IPS-20b (cell line): ENCODE results near the gene PTPN3.
"Not testable (repeated sequence)": the region's sequence is repeated elsewhere in the genome, so short reads cannot be mapped to it uniquely, and the experiment has no call there.

Experiments used
- H3K27ac ChIP-seq: one replicate; pipeline ENCODE4 v1.5.1; 2013; ENCODE audit warnings: low read length
- H3K27me3 ChIP-seq: 2 replicates; pipeline ENCODE4 v1.6.1; 2013; ENCODE audit warnings: mild to moderate bottlenecking, low read length, inconsistent platforms; ENCODE audit not compliant: insufficient read depth
- H3K36me3 ChIP-seq: 2 replicates; pipeline ENCODE4 v1.6.1; 2013; ENCODE audit warnings: low read depth, mild to moderate bottlenecking, inconsistent platforms, low read length, moderate library complexity; ENCODE audit not compliant: insufficient read depth
- H3K4me1 ChIP-seq: 2 replicates; pipeline ENCODE4 v1.6.1; 2013; ENCODE audit warnings: mild to moderate bottlenecking, control low read depth, inconsistent platforms, low read length, moderate library complexity; ENCODE audit not compliant: insufficient read depth
- H3K4me3 ChIP-seq: 2 replicates; pipeline ENCODE4 v1.5.1; 2013; ENCODE audit warnings: mild to moderate bottlenecking, low read length, inconsistent platforms
- H3K9ac ChIP-seq: 2 replicates; pipeline ENCODE4 v1.6.1; 2013; ENCODE audit warnings: low read depth, mild to moderate bottlenecking, inconsistent platforms, low read length, moderate library complexity
- H3K9me3 ChIP-seq: 2 replicates; pipeline ENCODE4 v1.6.1; 2013; ENCODE audit warnings: mild to moderate bottlenecking, low read depth, low read length, inconsistent platforms; ENCODE audit not compliant: insufficient read depth

Gene PTPN3

GRCh38 chr9:109340979-109341378 is 157.1 kb downstream of the PTPN3 start:
- H3K4me1 ChIP-seq, H3K9ac ChIP-seq, H3K27me3 ChIP-seq, H3K36me3 ChIP-seq, H3K9me3 ChIP-seq, H3K4me3 ChIP-seq, H3K27ac ChIP-seq: not testable (repeated sequence)

- Histone ChIP-seq H3K4me1 (no peaks in the 10 kb centered on the region), H3K9ac (no peak overlapping the region), H3K9me3 (no peaks in the 10 kb centered on the region), H3K27me3 (no peaks in the 10 kb centered on the region), H3K27ac (no peak overlapping the region), H3K4me3 (no peak overlapping the region), H3K36me3 (no peaks in the 10 kb centered on the region)
These were observed 161.7 kb downstream of the PTPN3 start for GRCh38 chr9:109336409-109336808.

- no peak overlapping the region for H3K9ac ChIP-seq
- H3K4me1 ChIP-seq: no peaks in the 10 kb centered on the region
- no peak overlapping the region for H3K27ac ChIP-seq
- no peaks in the 10 kb centered on the region for H3K9me3 ChIP-seq
- no peaks in the 10 kb centered on the region for H3K27me3 ChIP-seq
- no peak overlapping the region for H3K4me3 ChIP-seq
- no peaks in the 10 kb centered on the region for H3K36me3 ChIP-seq
These were observed 162.2 kb downstream of the PTPN3 start for GRCh38 chr9:109335929-109336328.

GRCh38 chr9:109335121-109335520 is 163.0 kb downstream of the PTPN3 start:
- Histone ChIP-seq H3K27me3 (no peaks in the 10 kb centered on the region), H3K27ac (no peak overlapping the region), H3K36me3 (no peaks in the 10 kb centered on the region)

GRCh38 chr9:109331353-109331752 is 166.8 kb downstream of the PTPN3 start:
- Histone ChIP-seq H3K4me1 (0 out of 2 replicates have a peak, but pooled peaks cover 2% of the 10 kb centered on the region), H3K9ac (no peak overlapping the region), H3K36me3 (no peaks in the 10 kb centered on the region)

More at GRCh38 chr9:109335121-109335520, 163.0 kb downstream of the PTPN3 start:
- Histone ChIP-seq H3K4me1 (no peaks in the 10 kb centered on the region), H3K4me3 (no peak overlapping the region), H3K9me3 (no peaks in the 10 kb centered on the region), H3K9ac (no peak overlapping the region)

GRCh38 chr9:109329638-109330258 is 168.4 kb downstream of the PTPN3 start:
- 0 out of 2 replicates have a peak, but pooled peaks cover 2% of the 10 kb centered on the region for H3K4me1 ChIP-seq
- H3K27me3 ChIP-seq: no peaks in the 10 kb centered on the region
- no peak overlapping the region for H3K9ac ChIP-seq
- no peaks in the 10 kb centered on the region for H3K9me3 ChIP-seq
- no peaks in the 10 kb centered on the region for H3K36me3 ChIP-seq
- H3K4me3 ChIP-seq: no peak overlapping the region
- H3K27ac ChIP-seq: no peak overlapping the region

More at GRCh38 chr9:109331353-109331752, 166.8 kb downstream of the PTPN3 start:
- Histone ChIP-seq H3K27me3 (no peaks in the 10 kb centered on the region), H3K27ac (no peak overlapping the region), H3K9me3 (no peaks in the 10 kb centered on the region), H3K4me3 (no peak overlapping the region)

GRCh38 chr9:109328978-109329637 is 169.0 kb downstream of the PTPN3 start:
- Histone ChIP-seq H3K27ac (no peak overlapping the region), H3K4me3 (no peak overlapping the region), H3K36me3 (no peaks in the 10 kb centered on the region), H3K9ac (no peak overlapping the region), H3K9me3 (no peaks in the 10 kb centered on the region), H3K4me1 (0 out of 2 replicates have a peak, but pooled peaks cover 2% of the 10 kb centered on the region), H3K27me3 (no peaks in the 10 kb centered on the region)
